HEK293 (cell line): ENCODE measurements around the gene SEPTIN5.

Source experiments
- CTCF ChIA-PET: fragments of 350-600 bp; formaldehyde crosslinking; extraction: SDS; loops from one replicate; lab custom pipeline; 2021; ENCODE audit warnings: antibody characterized with exemption; lab: Yijun Ruan, JAX
- POLR2A ChIA-PET: fragments of 300-600 bp; formaldehyde crosslinking; extraction: SDS; loops from one replicate; lab custom pipeline; 2020; ENCODE audit warnings: antibody characterized with exemption, inconsistent platforms; lab: Yijun Ruan, JAX
- H3K27ac ChIP-seq: fragments of 200-500 bp; sonication (Bioruptor generic); 2 replicates; pipeline ENCODE4 v1.5.1; 2014; ENCODE audit warnings: low read depth, low read length, control low read depth, inconsistent platforms; ENCODE audit errors: extremely low read depth
- H3K36me3 ChIP-seq, 2 experiments: fragments of 200-500 bp in 1 of 2; sonication (Bioruptor generic) in 1 of 2; 1 replicate in 1 of 2; 2 replicates in 1 of 2; pipeline ENCODE4 v1.5.1; 2014 to 2017; ENCODE audit warnings: inconsistent platforms in 2 of 2, low read length in 2 of 2; ENCODE audit not compliant: control insufficient read depth in 2 of 2, insufficient read depth in 1 of 2
- H3K4me1 ChIP-seq: fragments of 200-500 bp; sonication (Bioruptor generic); 2 replicates; pipeline ENCODE4 v1.5.1; 2014; ENCODE audit warnings: mild to moderate bottlenecking, low read length, inconsistent platforms; ENCODE audit not compliant: control insufficient read depth, insufficient read depth
- H3K4me3 ChIP-seq: 2 replicates; pipeline ENCODE4 v1.5.1; 2011; ENCODE audit warnings: low read depth, mild to moderate bottlenecking, control low read depth, low read length, moderate library complexity
- H3K9me3 ChIP-seq: fragments of 200-500 bp; sonication (Bioruptor generic); 2 replicates; pipeline ENCODE4 v1.5.1; 2014; ENCODE audit warnings: low read depth, low read length, inconsistent platforms; ENCODE audit not compliant: control insufficient read depth, insufficient read depth
- ZBTB21 ChIP-seq: fragments of 450-650 bp; formaldehyde crosslinking; IDR thresholded peaks from 2 replicates; pipeline ENCODE4 v1.5.1; 2017; ENCODE audit warnings: missing biosample characterization, missing genetic modification characterization
- ZEB2 ChIP-seq: fragments of 450-650 bp; formaldehyde crosslinking; IDR thresholded peaks from 2 replicates; pipeline ENCODE4 v1.5.1; 2016; ENCODE audit warnings: missing biosample characterization, missing genetic modification characterization
- ZFP41 ChIP-seq: fragments of 450-650 bp; formaldehyde crosslinking; IDR thresholded peaks from 2 replicates; pipeline ENCODE4 v1.5.1; 2016; ENCODE audit warnings: missing biosample characterization, missing genetic modification characterization, borderline replicate concordance
- ZNF133 ChIP-seq: fragments of 450-650 bp; formaldehyde crosslinking; IDR thresholded peaks from 2 replicates; pipeline ENCODE4 v1.5.1; 2016; ENCODE audit warnings: missing biosample characterization, missing genetic modification characterization
- ZNF174 ChIP-seq: fragments of 450-650 bp; formaldehyde crosslinking; IDR thresholded peaks from 2 replicates; pipeline ENCODE4 v1.5.0; 2017; ENCODE audit warnings: missing biosample characterization, mild to moderate bottlenecking, missing genetic modification characterization
- ZNF433 ChIP-seq: fragments of 450-650 bp; formaldehyde crosslinking; IDR thresholded peaks from 2 replicates; pipeline ENCODE4 v1.5.1; 2016; ENCODE audit warnings: missing biosample characterization, missing genetic modification characterization, low read depth
- ZNF530 ChIP-seq: fragments of 450-650 bp; formaldehyde crosslinking; IDR thresholded peaks from 2 replicates; pipeline ENCODE4 v1.5.1; 2016; ENCODE audit warnings: low read depth, missing biosample characterization, missing genetic modification characterization
- ZNF585B ChIP-seq: fragments of 450-650 bp; formaldehyde crosslinking; IDR thresholded peaks from 2 replicates; pipeline ENCODE4 v1.5.1; 2016; ENCODE audit warnings: missing biosample characterization, missing genetic modification characterization
- TF ChIP-seq, protein P1 (sequence below): IDR thresholded peaks from 2 replicates; pipeline ENCODE4 v1.6.1; 2011; ENCODE audit warnings: mild to moderate bottlenecking, low read depth, low read length, borderline replicate concordance
- TF ChIP-seq, protein P2 (sequence below): fragments of 450-650 bp; formaldehyde crosslinking; IDR thresholded peaks from 2 replicates; pipeline ENCODE4 v1.5.1; 2016; ENCODE audit warnings: missing biosample characterization, missing genetic modification characterization
- TF ChIP-seq, protein P3 (sequence below): fragments of 450-650 bp; formaldehyde crosslinking; IDR thresholded peaks from 2 replicates; pipeline ENCODE4 v1.5.1; 2016; ENCODE audit warnings: missing biosample characterization, missing genetic modification characterization
- TF ChIP-seq, protein P4 (sequence below): fragments of 450-650 bp; IDR thresholded peaks from 2 replicates; pipeline ENCODE4 v1.5.1; 2018; ENCODE audit warnings: missing biosample characterization, missing genetic modification characterization

SEPTIN5 gene

DNA sequence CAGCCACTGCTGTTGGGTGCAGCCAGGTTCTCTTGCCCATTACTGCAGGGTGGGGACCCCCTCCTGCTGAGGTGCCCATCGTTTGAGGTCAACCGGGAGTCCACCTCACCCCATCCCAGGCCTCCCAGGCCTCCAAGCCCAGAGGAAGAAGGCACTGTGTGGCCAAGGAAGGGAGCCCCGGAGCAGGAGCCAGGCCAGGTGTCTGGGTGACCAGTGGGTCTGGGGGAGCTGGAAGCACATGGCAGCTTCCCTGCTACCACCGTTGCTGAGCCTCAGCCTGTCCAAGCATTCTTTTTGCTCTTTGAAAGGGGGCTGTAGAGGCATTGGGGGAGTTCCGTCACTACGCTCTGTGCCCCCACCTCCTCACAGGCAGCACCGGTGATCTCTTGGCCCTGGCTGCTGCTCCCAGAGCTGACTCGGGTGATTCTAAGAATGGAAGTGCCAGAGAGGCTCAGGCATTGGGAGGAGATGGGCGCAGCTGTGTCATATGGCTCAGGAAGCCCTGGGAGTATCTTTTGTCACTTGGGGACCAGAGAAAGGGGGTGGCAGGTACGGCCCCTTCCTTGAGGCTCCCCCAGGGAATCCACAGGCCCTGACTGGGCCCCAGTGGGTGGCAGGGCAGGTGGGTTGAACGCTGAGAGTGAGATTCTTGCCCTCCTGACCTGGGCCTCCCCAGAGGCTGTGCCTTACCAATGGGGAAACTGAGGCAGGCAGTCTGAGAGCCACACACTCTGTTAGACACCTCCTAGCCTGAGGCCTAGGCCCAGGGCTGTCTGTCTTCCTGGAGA lies 1.9 kb downstream of the SEPTIN5 start:
- H3K36me3 ChIP-seq: peaks cover 0 to 20% of the 10 kb centered on the region in 2 experiments; a peak in 1 of 3 replicates

DNA sequence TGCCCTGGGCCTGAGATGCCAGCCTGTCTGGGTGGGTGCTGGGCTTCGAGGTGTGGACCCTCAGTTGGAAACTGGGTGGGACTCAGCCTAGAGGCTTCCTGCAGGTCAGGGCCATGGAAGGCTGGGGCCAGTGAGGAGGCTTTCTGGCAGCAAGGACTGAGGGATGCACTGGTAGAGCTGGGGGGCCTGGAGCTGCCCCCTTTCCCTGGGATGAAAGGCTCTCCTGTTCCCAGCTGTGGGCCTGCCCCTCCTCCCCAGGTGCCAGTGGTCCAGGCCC lies 2.5 kb downstream of the SEPTIN5 start:
- Histone ChIP-seq H3K9me3 (no peaks in the 10 kb centered on the region), H3K4me3 (no peak overlapping the region), H3K27ac (no peak overlapping the region), H3K36me3 (peaks cover 0 to 25% of the 10 kb centered on the region in 2 experiments; a peak in 1 of 3 replicates), H3K4me1 (no peaks in the 10 kb centered on the region; the same call in 1 of the 2 replicates)
- TF ChIP-seq, protein P1, sequence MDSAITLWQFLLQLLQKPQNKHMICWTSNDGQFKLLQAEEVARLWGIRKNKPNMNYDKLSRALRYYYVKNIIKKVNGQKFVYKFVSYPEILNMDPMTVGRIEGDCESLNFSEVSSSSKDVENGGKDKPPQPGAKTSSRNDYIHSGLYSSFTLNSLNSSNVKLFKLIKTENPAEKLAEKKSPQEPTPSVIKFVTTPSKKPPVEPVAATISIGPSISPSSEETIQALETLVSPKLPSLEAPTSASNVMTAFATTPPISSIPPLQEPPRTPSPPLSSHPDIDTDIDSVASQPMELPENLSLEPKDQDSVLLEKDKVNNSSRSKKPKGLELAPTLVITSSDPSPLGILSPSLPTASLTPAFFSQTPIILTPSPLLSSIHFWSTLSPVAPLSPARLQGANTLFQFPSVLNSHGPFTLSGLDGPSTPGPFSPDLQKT: no peak
- TF ChIP-seq, protein P2, sequence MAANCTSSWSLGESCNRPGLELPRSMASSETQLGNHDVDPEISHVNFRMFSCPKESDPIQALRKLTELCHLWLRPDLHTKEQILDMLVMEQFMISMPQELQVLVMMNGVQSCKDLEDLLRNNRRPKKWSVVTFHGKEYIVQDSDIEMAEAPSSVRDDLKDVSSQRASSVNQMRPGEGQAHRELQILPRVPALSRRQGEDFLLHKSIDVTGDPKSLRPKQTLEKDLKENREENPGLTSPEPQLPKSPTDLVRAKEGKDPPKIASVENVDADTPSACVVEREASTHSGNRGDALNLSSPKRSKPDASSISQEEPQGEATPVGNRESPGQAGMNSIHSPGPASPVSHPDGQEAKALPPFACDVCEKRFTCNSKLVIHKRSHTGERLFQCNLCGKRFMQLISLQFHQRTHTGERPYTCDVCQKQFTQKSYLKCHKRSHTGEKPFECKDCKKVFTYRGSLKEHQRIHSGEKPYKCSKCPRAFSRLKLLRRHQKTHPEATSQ (tag by site-specific recombination): no peak
- TF ChIP-seq, protein P3, sequence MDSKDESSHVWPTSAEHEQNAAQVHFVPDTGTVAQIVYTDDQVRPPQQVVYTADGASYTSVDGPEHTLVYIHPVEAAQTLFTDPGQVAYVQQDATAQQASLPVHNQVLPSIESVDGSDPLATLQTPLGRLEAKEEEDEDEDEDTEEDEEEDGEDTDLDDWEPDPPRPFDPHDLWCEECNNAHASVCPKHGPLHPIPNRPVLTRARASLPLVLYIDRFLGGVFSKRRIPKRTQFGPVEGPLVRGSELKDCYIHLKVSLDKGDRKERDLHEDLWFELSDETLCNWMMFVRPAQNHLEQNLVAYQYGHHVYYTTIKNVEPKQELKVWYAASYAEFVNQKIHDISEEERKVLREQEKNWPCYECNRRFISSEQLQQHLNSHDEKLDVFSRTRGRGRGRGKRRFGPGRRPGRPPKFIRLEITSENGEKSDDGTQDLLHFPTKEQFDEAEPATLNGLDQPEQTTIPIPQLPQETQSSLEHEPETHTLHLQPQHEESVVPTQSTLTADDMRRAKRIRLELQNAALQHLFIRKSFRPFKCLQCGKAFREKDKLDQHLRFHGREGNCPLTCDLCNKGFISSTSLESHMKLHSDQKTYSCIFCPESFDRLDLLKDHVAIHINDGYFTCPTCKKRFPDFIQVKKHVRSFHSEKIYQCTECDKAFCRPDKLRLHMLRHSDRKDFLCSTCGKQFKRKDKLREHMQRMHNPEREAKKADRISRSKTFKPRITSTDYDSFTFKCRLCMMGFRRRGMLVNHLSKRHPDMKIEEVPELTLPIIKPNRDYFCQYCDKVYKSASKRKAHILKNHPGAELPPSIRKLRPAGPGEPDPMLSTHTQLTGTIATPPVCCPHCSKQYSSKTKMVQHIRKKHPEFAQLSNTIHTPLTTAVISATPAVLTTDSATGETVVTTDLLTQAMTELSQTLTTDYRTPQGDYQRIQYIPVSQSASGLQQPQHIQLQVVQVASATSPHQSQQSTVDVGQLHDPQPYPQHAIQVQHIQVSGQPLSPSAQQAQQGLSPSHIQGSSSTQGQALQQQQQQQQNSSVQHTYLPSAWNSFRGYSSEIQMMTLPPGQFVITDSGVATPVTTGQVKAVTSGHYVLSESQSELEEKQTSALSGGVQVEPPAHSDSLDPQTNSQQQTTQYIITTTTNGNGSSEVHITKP: peak; percentile 16; the same call in 1 of the 2 replicates
- TF ChIP-seq ZNF174 (tag by site-specific recombination) (no peak), ZNF133 (tag by site-specific recombination) (no peak), ZNF585B (no peak)
- POLR2A ChIA-PET: interaction anchor here (0.7 to 1.0 kb wide), 4 partner anchors 11 to 237 kb away, joined by 3 to 4 read pairs (median 3); partner anchors contain the start of gene CDC45
- CTCF ChIA-PET: interaction anchor here (0.5 to 1.9 kb wide), 7 partner anchors 14 to 216 kb away, joined by 3 to 11 read pairs (median 5); no protein-coding TSS in a partner anchor

More for the DNA sequence above, 1.9 kb downstream of the SEPTIN5 start:
- Histone ChIP-seq H3K4me1 (no peaks in the 10 kb centered on the region; the same call in 1 of the 2 replicates), H3K4me3 (no peak overlapping the region), H3K27ac (no peak overlapping the region), H3K9me3 (no peaks in the 10 kb centered on the region)
- ChIA-PET CTCF (interaction anchor here (0.5 to 1.9 kb wide), 7 partner anchors 8 to 120 kb away, joined by 3 to 11 read pairs (median 6); partner anchors contain the start of gene GP1BB), POLR2A (interaction anchor here (0.7 kb wide), 1 partner anchor 25 kb away, joined by 3 read pairs; no protein-coding TSS in a partner anchor)
- TF ChIP-seq ZNF530 (tag by site-specific recombination) (no peak), ZNF433 (no peak), ZNF174 (tag by site-specific recombination) (no peak), ZEB2 (tag by site-specific recombination) (no peak), ZFP41 (tag by site-specific recombination) (no peak), ZBTB21 (tag by site-specific recombination) (no peak)
- TF ChIP-seq, protein P4, sequence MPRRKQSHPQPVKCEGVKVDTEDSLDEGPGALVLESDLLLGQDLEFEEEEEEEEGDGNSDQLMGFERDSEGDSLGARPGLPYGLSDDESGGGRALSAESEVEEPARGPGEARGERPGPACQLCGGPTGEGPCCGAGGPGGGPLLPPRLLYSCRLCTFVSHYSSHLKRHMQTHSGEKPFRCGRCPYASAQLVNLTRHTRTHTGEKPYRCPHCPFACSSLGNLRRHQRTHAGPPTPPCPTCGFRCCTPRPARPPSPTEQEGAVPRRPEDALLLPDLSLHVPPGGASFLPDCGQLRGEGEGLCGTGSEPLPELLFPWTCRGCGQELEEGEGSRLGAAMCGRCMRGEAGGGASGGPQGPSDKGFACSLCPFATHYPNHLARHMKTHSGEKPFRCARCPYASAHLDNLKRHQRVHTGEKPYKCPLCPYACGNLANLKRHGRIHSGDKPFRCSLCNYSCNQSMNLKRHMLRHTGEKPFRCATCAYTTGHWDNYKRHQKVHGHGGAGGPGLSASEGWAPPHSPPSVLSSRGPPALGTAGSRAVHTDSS: no peak
